GM12864 (cell line): ENCODE data around the gene ASCC3.

ENCODE experiments used
- DNase-seq: peaks from one replicate; pipeline ENCODE4 v3.0.0-alpha.2; 2011; ENCODE audit warnings: low read depth
- H3K4me3 ChIP-seq: 2 replicates; pipeline ENCODE4 v1.5.1; 2011; ENCODE audit warnings: mild to moderate bottlenecking, low read depth, low read length, control low read depth
- TF ChIP-seq, protein P1 (sequence below): IDR thresholded peaks from 2 replicates; pipeline ENCODE4 v1.5.1; 2011; ENCODE audit warnings: low read depth, mild to moderate bottlenecking, moderate library complexity, low read length, control low read depth, inconsistent platforms; ENCODE audit errors: missing control alignments

Gene ASCC3

GRCh38 chr6:100704961-100705360, 176.2 kb downstream of the ASCC3 start:
- no peak overlapping the region for H3K4me3 ChIP-seq
- no peak for DNase-seq

DNA sequence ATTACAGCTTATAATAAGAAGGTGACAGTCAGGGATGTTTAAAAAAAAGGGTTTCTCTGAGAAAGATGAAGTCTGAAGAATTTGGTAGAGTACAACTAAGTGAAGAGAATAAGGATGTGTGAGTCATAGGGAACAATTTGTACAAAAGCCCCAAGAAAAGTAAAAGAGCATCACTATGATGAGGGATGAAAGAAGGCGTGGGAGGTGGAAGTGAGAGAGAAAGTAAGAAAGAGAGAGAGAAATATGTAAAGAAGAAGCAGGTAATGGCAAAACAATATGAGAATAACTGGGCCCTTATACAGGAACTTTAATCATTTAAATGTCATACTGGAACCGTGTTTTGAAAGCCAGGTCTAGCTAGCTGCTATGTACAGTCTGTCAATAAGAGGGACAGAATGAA, 179.4 kb downstream of the ASCC3 start:
- H3K4me3 ChIP-seq: no peak overlapping the region
- TF ChIP-seq, protein P1, sequence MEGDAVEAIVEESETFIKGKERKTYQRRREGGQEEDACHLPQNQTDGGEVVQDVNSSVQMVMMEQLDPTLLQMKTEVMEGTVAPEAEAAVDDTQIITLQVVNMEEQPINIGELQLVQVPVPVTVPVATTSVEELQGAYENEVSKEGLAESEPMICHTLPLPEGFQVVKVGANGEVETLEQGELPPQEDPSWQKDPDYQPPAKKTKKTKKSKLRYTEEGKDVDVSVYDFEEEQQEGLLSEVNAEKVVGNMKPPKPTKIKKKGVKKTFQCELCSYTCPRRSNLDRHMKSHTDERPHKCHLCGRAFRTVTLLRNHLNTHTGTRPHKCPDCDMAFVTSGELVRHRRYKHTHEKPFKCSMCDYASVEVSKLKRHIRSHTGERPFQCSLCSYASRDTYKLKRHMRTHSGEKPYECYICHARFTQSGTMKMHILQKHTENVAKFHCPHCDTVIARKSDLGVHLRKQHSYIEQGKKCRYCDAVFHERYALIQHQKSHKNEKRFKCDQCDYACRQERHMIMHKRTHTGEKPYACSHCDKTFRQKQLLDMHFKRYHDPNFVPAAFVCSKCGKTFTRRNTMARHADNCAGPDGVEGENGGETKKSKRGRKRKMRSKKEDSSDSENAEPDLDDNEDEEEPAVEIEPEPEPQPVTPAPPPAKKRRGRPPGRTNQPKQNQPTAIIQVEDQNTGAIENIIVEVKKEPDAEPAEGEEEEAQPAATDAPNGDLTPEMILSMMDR: no peak
- no peak for DNase-seq

More at GRCh38 chr6:100704961-100705360, 176.2 kb downstream of the ASCC3 start:
- TF ChIP-seq, protein P1: no peak

DNA sequence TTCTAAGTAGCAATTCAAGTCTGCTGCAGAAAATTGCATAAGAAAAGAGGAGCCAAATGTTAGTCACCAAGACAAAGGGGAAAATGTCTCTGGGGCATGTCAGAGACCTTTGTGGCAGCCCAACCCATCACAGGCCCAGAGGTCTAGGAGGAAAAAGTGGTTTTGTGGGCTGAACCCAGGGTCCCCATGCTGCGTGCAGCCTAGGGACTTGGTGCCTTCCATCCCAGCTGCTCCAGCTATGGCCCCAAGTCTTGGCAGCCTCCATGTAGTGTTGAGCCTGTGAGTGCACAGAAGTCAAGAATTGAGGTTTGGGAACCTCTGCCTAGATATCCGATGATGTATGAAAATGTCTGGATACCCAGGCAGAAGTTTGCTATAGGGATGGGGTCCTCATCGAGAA, 181.1 kb downstream of the ASCC3 start:
- no peak for DNase-seq
- TF ChIP-seq, protein P1: no peak
- H3K4me3 ChIP-seq: no peak overlapping the region

DNA sequence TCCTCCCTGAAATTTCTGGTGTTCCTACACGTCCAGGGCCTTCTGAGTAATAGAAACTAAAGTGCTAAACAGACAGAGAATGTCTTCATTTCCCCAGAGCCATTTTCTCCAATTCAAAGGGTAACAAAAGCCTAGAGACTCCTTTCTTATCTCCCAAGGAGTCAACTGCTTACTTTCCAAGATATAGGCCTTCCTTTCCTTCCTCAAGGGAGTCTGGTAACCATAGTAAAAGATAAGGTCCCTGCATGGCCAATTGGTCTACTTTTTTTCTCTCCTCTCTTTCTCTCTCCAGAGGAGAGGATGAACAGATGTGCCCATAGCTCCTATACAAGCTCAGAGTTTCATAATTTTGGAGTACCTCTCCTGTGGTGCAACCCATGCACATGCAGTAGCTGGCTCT, 185.7 kb downstream of the ASCC3 start:
- no peak for DNase-seq
- TF ChIP-seq, protein P1: no peak

DNA sequence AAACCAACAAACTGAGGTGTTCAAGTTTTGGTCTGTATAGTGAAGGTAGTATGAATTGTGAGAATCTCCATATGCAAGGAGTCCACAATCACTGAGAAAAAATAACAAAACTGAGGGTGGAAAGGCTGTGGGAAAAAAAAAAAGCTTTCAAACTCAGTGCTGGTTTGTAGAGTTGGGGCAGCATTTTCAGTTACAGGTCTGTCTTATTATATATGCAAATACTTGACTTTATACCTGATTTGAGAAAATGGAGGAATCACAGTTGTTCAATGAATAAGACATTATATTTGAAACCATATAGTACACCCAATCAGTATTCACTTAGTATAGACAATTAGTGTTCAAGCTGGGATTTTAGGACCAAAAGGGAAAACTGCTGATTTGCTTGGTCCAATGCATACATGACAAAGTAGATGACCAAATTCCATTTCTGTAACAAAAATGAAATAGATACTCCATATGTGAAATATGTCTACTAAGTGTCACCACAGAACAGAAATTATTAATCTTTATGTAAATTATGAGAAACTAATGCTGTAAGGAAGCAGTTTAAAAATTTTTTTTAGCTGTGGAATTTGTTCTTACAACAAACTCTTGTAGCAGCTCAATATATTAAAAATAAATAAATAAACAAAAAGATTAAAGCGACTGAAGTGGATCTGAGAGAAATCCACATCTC, 187.7 kb downstream of the ASCC3 start:
- no peak for DNase-seq
- no peak overlapping the region for H3K4me3 ChIP-seq
- TF ChIP-seq, protein P1: no peak

More for the DNA sequence above, 185.7 kb downstream of the ASCC3 start:
- H3K4me3 ChIP-seq: no peak overlapping the region

DNA sequence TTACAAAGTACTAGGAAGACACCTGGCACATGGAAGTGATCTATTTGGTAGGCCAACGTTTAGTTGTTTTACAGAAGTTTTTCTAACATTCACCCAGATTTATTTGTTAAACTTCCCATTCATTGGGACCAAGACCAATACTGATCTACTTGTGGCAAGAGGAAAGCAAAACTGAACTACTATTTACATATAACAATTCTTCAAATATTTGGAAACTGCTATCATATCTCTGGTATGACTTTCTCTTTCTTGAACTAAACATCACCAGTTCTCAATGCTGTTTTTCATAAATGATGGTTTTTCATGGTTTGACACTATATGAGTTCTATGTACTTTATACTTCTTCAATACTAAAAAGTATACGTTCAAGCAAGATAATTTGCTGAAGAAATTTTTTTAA, 189.2 kb downstream of the ASCC3 start:
- no peak for DNase-seq
- H3K4me3 ChIP-seq: no peak overlapping the region
- TF ChIP-seq, protein P1: no peak

DNA sequence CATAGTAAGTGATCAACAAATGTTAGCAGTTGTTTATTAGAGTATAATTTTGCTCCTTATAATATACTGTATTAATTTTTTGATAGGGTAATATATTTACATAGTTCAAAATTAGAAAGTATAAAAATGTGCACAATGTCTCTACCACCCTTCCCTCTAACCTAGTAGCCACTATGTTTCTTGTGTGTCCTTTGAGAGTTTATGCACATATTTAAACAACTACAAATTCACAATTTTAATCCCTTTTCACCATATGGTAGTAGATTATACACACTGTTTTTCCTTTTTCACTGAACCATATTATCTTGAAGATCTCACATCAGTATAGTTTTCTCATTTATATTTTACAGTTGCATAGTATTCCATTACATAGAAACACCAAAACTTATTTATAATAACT, 194.9 kb downstream of the ASCC3 start:
- DNase-seq: no peak
- TF ChIP-seq, protein P1: no peak

More for the DNA sequence above, 194.9 kb downstream of the ASCC3 start:
- no peak overlapping the region for H3K4me3 ChIP-seq
